ENCODE measurements around the gene RFX8.
"Not testable (repeated sequence)": the region's sequence is repeated elsewhere in the genome, so short reads cannot be mapped to it uniquely, and the experiment has no call there.

- TF ChIP-seq, protein P1, sequence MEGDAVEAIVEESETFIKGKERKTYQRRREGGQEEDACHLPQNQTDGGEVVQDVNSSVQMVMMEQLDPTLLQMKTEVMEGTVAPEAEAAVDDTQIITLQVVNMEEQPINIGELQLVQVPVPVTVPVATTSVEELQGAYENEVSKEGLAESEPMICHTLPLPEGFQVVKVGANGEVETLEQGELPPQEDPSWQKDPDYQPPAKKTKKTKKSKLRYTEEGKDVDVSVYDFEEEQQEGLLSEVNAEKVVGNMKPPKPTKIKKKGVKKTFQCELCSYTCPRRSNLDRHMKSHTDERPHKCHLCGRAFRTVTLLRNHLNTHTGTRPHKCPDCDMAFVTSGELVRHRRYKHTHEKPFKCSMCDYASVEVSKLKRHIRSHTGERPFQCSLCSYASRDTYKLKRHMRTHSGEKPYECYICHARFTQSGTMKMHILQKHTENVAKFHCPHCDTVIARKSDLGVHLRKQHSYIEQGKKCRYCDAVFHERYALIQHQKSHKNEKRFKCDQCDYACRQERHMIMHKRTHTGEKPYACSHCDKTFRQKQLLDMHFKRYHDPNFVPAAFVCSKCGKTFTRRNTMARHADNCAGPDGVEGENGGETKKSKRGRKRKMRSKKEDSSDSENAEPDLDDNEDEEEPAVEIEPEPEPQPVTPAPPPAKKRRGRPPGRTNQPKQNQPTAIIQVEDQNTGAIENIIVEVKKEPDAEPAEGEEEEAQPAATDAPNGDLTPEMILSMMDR (IDR thresholded peaks at IDR 0.05) = not testable (repeated sequence)
- TF ChIP-seq RFX5 (IDR thresholded peaks at IDR 0.05; ENCODE audit: low read length); MEF2A (IDR thresholded peaks at IDR 0.05; ENCODE audit: borderline replicate concordance, low read depth); POLR2AphosphoS5 (IDR thresholded peaks at IDR 0.05; ENCODE audit: low read depth, low read length); USF2 (IDR thresholded peaks at IDR 0.05; ENCODE audit: borderline replicate concordance, low read depth, low read length); RAD21 (IDR thresholded peaks at IDR 0.05; ENCODE audit: low read length); FOXM1 (IDR thresholded peaks at IDR 0.05; ENCODE audit: low read depth); TAF1 (IDR thresholded peaks at IDR 0.05; ENCODE audit: borderline replicate concordance, low read depth, low read length); EZH2phosphoT487 (IDR thresholded peaks at IDR 0.05; ENCODE audit: borderline replicate concordance, low read depth); MXI1 (IDR thresholded peaks at IDR 0.05; ENCODE audit: low read depth, low read length); RXRA (IDR thresholded peaks at IDR 0.05; ENCODE audit: borderline replicate concordance, low read depth): not testable (repeated sequence)
Measured at GRCh38 chr2:101352631-101353030, 122.3 kb downstream of the RFX8 start.

Measured in SK-N-SH (cell line).